ENCODE data around the gene C1orf198. TPM values are rescaled to one million over a fixed set of nuclear protein-coding genes. Genes with fewer than 3 reads are reported as not detected.

C1orf198 gene
- total and polyA plus RNA-seq, 2 of the 4 experiments (the other 2 are of a cell fraction): 67.4 to 76.2 TPM

Small RNAs within 50 kb of the gene (microRNA-seq; reads per million reads assigned to microRNA genes)
- gene RN7SL837P (ENCODE audit: insufficient read depth, insufficient read length): not detected
- 4.1 reads per million for gene RNA5SP79 (ENCODE audit: insufficient read depth, insufficient read length)

Small RNAs within 50 kb of the gene (small RNA-seq; reads per million reads assigned to genes)
- gene RN7SL837P: 0 reads per million in 5 experiments
- gene RNA5SP79: 0 to 0.60 (median 0) reads per million in 5 experiments

Other genes starting within 250 kb of the C1orf198 start
- gene COG2, start 226.0 kb downstream of the C1orf198 start, total RNA-seq (2012; rRNA removed): 16.7 and 17.8 TPM in 2 replicates
- 9.0 and 9.1 TPM in 2 replicates for gene COG2, start 226.0 kb downstream of the C1orf198 start, polyA plus RNA-seq (2012; rRNA removed)
- gene AGT, start 154.4 kb downstream of the C1orf198 start, total RNA-seq (2012; rRNA removed): under 0.01 and 0.18 TPM in 2 replicates
- 0.34 and 0.39 TPM in 2 replicates for gene AGT, start 154.4 kb downstream of the C1orf198 start, polyA plus RNA-seq (2012; rRNA removed)
- not detected in 2 replicates for gene CAPN9, start 121.1 kb downstream of the C1orf198 start, total RNA-seq (2012; rRNA removed)
- not detected in 2 replicates for gene CAPN9, start 121.1 kb downstream of the C1orf198 start, polyA plus RNA-seq (2012; rRNA removed)
- gene TTC13, start 110.3 kb upstream of the C1orf198 start, total RNA-seq (2012; rRNA removed): 8.9 and 9.1 TPM in 2 replicates
- 6.0 and 6.1 TPM in 2 replicates for gene TTC13, start 110.3 kb upstream of the C1orf198 start, polyA plus RNA-seq (2012; rRNA removed)
- 19.0 and 26.7 TPM in 2 replicates for gene ARV1, start 110.6 kb upstream of the C1orf198 start, total RNA-seq (2012; rRNA removed)
- 18.9 and 22.9 TPM in 2 replicates for gene ARV1, start 110.6 kb upstream of the C1orf198 start, polyA plus RNA-seq (2012; rRNA removed)
- 6.8 and 7.5 TPM in 2 replicates for gene FAM89A, start 171.7 kb upstream of the C1orf198 start, total RNA-seq (2012; rRNA removed)
- 8.1 and 8.5 TPM in 2 replicates for gene FAM89A, start 171.7 kb upstream of the C1orf198 start, polyA plus RNA-seq (2012; rRNA removed)

All from IMR-90 (cell line).